Loucy (cell line): ENCODE results near the gene PRDX1.
"Not testable (repeated sequence)": the region's sequence is repeated elsewhere in the genome, so short reads cannot be mapped to it uniquely, and the experiment has no call there.

Experiments
- H2AFZ ChIP-seq: fragments of 200-600 bp; sonication (generic); 2 replicates; pipeline ENCODE4 v1.6.0; 2016; ENCODE audit warnings: antibody characterized with exemption, mild to moderate bottlenecking, low read length, moderate library complexity
- H3F3A ChIP-seq: fragments of 200-600 bp; 2 replicates; pipeline ENCODE4 v1.6.0; 2016; ENCODE audit warnings: antibody characterized with exemption, low read depth, mild to moderate bottlenecking
- H3K27me3 ChIP-seq: fragments of 200-600 bp; sonication (generic); 2 replicates; pipeline ENCODE4 v1.6.1; 2014; ENCODE audit warnings: low read length, mild to moderate bottlenecking; ENCODE audit not compliant: insufficient read depth, poor library complexity, severe bottlenecking
- H3K36me3 ChIP-seq: fragments of 200-600 bp; sonication (generic); 2 replicates; pipeline ENCODE4 v1.6.1; 2016; ENCODE audit warnings: low read length; ENCODE audit not compliant: insufficient read depth
- H3K4me1 ChIP-seq: fragments of 200-600 bp; sonication (generic); 2 replicates; pipeline ENCODE4 v1.5.1; 2014; ENCODE audit warnings: low read length, mild to moderate bottlenecking; ENCODE audit not compliant: insufficient read depth, poor library complexity, severe bottlenecking
- H3K4me2 ChIP-seq: fragments of 200-600 bp; sonication (generic); 2 replicates; pipeline ENCODE4 v1.6.0; 2014; ENCODE audit warnings: antibody characterized with exemption, low read length, low read depth, mild to moderate bottlenecking; ENCODE audit not compliant: poor library complexity, severe bottlenecking
- H3K4me3 ChIP-seq: fragments of 200-600 bp; sonication (generic); 2 replicates; pipeline ENCODE4 v1.5.1; 2014; ENCODE audit warnings: low read length, mild to moderate bottlenecking, mixed read lengths; ENCODE audit not compliant: poor library complexity, severe bottlenecking
- H3K79me2 ChIP-seq: fragments of 200-600 bp; sonication (generic); 2 replicates; pipeline ENCODE4 v1.6.1; 2014; ENCODE audit warnings: low read length; ENCODE audit not compliant: insufficient read depth
- H3K9ac ChIP-seq: fragments of 200-600 bp; sonication (generic); 2 replicates; pipeline ENCODE4 v1.6.0; 2014; ENCODE audit warnings: mild to moderate bottlenecking, low read depth, low read length, moderate library complexity; ENCODE audit not compliant: poor library complexity, severe bottlenecking
- H3K9me2 ChIP-seq: fragments of 200-600 bp; sonication (generic); replicated peaks from 2 replicates; pipeline ENCODE4 v1.6.1; 2016; ENCODE audit warnings: low read depth, low read length, mixed read lengths
- H3K9me3 ChIP-seq: fragments of 200-600 bp; sonication (generic); 2 replicates; pipeline ENCODE4 v1.6.1; 2014; ENCODE audit warnings: mild to moderate bottlenecking, antibody characterized with exemption, low read length, low read depth; ENCODE audit not compliant: insufficient read depth
- H4K20me1 ChIP-seq: fragments of 200-600 bp; sonication (generic); 2 replicates; pipeline ENCODE4 v1.6.0; 2014; ENCODE audit warnings: antibody characterized with exemption, low read length, mild to moderate bottlenecking; ENCODE audit not compliant: insufficient read depth, poor library complexity, severe bottlenecking
- CTCF ChIP-seq: fragments of 200-600 bp; sonication (generic); conservative IDR thresholded peaks from 2 replicates; pipeline ENCODE4 v1.5.1; 2014; ENCODE audit warnings: mild to moderate bottlenecking, antibody characterized with exemption, low read length
- EZH2phosphoT487 ChIP-seq: fragments of 200-600 bp; IDR thresholded peaks from 2 replicates; pipeline ENCODE4 v1.6.1; 2018; ENCODE audit warnings: antibody characterized with exemption, mild to moderate bottlenecking, moderate library complexity, borderline replicate concordance

PRDX1 gene

DNA sequence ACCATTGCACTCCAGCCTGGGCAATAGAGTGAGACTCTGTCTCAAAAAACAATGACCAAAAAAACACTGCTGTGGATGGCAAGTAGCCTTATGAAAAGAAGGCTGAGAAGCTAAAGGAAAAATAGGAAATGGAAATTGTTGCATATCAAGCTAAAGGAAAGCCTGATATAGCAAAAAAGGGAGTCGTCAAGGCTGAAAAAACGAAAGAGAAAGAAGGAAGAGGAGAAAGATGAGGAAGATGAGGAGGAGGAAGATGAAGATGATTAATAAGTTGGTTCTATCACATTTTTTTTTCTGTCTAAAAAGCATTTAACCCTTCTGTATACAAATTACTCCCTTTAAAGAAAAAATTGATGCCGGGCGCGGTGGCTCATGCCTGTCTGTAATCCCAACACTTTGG is 10.2 kb upstream of the PRDX1 start:
- Histone ChIP-seq H3K9ac (no peak overlapping the region), H2AFZ (no peak overlapping the region), H3F3A (no peaks in the 10 kb centered on the region), H3K9me2 (no peaks in the 10 kb centered on the region), H4K20me1 (no peaks in the 10 kb centered on the region), H3K4me2 (no peak overlapping the region), H3K4me3 (no peak overlapping the region), H3K4me1 (peaks cover 11% of the 10 kb centered on the region), H3K9me3 (no peaks in the 10 kb centered on the region), H3K36me3 (no peaks in the 10 kb centered on the region), H3K79me2 (no peaks in the 10 kb centered on the region), H3K27me3 (no peaks in the 10 kb centered on the region)
- TF ChIP-seq CTCF (no peak), EZH2phosphoT487 (no peak)

GRCh38 chr1:45530632-45531135 is 9.0 kb upstream of the PRDX1 start:
- Histone ChIP-seq H3K4me3 (no peak overlapping the region), H3K9ac (no peak overlapping the region), H3K9me2 (no peaks in the 10 kb centered on the region), H3K4me1 (peaks cover under 1% of the 10 kb centered on the region), H3K36me3 (no peaks in the 10 kb centered on the region), H4K20me1 (no peaks in the 10 kb centered on the region), H3K4me2 (no peak overlapping the region), H3K27me3 (no peaks in the 10 kb centered on the region), H2AFZ (no peak overlapping the region), H3F3A (no peaks in the 10 kb centered on the region), H3K9me3 (no peaks in the 10 kb centered on the region), H3K79me2 (no peaks in the 10 kb centered on the region)
- TF ChIP-seq EZH2phosphoT487 = no peak
- no peak for TF ChIP-seq CTCF

DNA sequence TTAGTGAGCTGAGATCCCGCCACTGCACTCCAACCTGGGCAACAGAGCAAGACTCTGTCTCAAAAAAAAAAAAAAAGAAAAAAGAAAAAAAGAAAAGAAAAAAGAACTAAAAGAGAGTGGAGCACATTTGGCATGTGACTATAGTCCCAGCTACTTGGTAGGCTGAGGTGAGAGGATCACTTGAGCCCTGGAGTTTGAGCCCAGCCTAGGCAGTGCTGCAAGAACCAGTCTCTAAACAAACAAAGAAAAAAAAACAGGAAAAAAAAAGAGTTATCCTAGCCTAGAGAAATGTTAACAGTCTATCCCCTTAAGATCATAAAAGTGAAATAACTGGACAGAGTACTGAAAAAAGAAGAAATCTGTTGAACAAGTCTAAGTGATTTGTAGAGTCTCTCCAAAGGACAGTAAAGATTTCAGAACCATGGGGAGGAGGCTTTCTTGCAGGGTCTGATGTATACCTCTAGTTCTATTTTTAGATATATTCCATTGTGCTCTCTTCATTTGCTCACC is 4.5 kb upstream of the PRDX1 start:
- H3K4me1 ChIP-seq = peaks cover 26% of the 10 kb centered on the region
- H3K9me2 ChIP-seq = no peaks in the 10 kb centered on the region
- no peak overlapping the region for H3K4me2 ChIP-seq
- no peaks in the 10 kb centered on the region for H3K36me3 ChIP-seq
- H3F3A ChIP-seq = no peaks in the 10 kb centered on the region
- 0 out of 2 replicates have a peak overlapping the region, but pooled peaks have one; percentile 29 for H2AFZ ChIP-seq
- no peaks in the 10 kb centered on the region for H4K20me1 ChIP-seq
- TF ChIP-seq CTCF = no peak
- TF ChIP-seq EZH2phosphoT487 = no peak
- H3K27me3 ChIP-seq = no peaks in the 10 kb centered on the region
- H3K9ac ChIP-seq = no peak overlapping the region
- peaks cover 5% of the 10 kb centered on the region for H3K79me2 ChIP-seq
- no peaks in the 10 kb centered on the region for H3K9me3 ChIP-seq
- H3K4me3 ChIP-seq = no peak overlapping the region

DNA sequence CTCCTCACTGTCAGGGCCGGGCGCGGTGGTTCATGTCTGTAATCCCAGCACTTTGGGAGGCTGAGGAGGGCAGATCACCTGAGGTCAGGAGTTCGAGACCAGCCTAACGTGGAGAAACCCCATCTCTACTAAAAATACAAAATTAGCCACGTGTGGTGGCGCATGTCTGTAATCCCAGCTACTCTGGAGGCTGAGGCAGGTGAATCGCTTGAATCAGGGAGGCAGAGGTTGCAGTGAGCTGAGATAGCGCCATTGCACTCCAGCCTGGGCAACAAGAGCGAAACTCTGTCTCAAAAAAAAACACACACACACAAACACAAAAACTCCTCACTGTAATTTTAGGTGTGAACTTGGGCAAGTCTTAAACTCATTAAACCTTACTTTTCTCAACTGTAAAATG is 2.3 kb upstream of the PRDX1 start:
- H4K20me1 ChIP-seq, H3K9me2 ChIP-seq, H3K9me3 ChIP-seq, H2AFZ ChIP-seq, H3K4me2 ChIP-seq, H3F3A ChIP-seq, H3K4me3 ChIP-seq, H3K27me3 ChIP-seq, H3K36me3 ChIP-seq, H3K9ac ChIP-seq: not testable (repeated sequence)
- H3K79me2 ChIP-seq = peaks cover 27% of the 10 kb centered on the region
- peaks cover 37% of the 10 kb centered on the region for H3K4me1 ChIP-seq

GRCh38 chr1:45523516-45523915 is 1.8 kb upstream of the PRDX1 start:
- H3K9me2 ChIP-seq, H3K36me3 ChIP-seq, H3K27me3 ChIP-seq, H3F3A ChIP-seq, H2AFZ ChIP-seq, H3K4me3 ChIP-seq, H3K9me3 ChIP-seq: not testable (repeated sequence)
- Histone ChIP-seq H3K4me2 (peak overlapping the region; percentile 35), H4K20me1 (peaks cover 11% of the 10 kb centered on the region), H3K79me2 (peaks cover 31% of the 10 kb centered on the region), H3K9ac (peak overlapping the region; percentile 97), H3K4me1 (peaks cover 42% of the 10 kb centered on the region)
